Measurements from ENCODE around the gene HPCAL1. TPM values are rescaled to one million over a fixed set of nuclear protein-coding genes. Genes with fewer than 3 reads are reported as not detected.

HPCAL1 gene
- total RNA-seq, 6 experiments from 2014 or later, result 36.3 to 60.3 (median 57.2) TPM

GRCh38 chr2:10271509-10271908 is 31.2 kb upstream of the HPCAL1 start:
- TF ChIP-seq CTCF (IDR thresholded peaks at IDR 0.05), result no peak
- H3K4me1 Mint-ChIP-seq (ENCODE audit: low read depth), result peaks cover 15% of the 10 kb centered on the region
- peaks cover 4% of the 10 kb centered on the region; the same call in 1 of the 2 replicates for H3K27me3 Mint-ChIP-seq (ENCODE audit: insufficient read depth)
- no peak for DNase-seq
- H3K9me3 Mint-ChIP-seq, result no peaks in the 10 kb centered on the region
- no peak overlapping the region for H3K27ac Mint-ChIP-seq
- H3K4me3 Mint-ChIP-seq, result no peak overlapping the region
- no peaks in the 10 kb centered on the region for H3K36me3 Mint-ChIP-seq (ENCODE audit: low read depth)

- H3K4me1 Mint-ChIP-seq (ENCODE audit: low read depth), result peaks cover 13% of the 10 kb centered on the region
- peaks cover 2% of the 10 kb centered on the region; the same call in 1 of the 2 replicates for H3K27me3 Mint-ChIP-seq (ENCODE audit: insufficient read depth)
- no peak for TF ChIP-seq CTCF (IDR thresholded peaks at IDR 0.05)
- H3K36me3 Mint-ChIP-seq (ENCODE audit: low read depth), result no peaks in the 10 kb centered on the region
- H3K9me3 Mint-ChIP-seq, result no peaks in the 10 kb centered on the region
- DNase-seq, result no peak
- no peak overlapping the region for H3K27ac Mint-ChIP-seq
- H3K4me3 Mint-ChIP-seq, result no peak overlapping the region
Observed at GRCh38 chr2:10271946-10272345, 30.8 kb upstream of the HPCAL1 start.

GRCh38 chr2:10272464-10272863 is 30.2 kb upstream of the HPCAL1 start:
- H3K4me1 Mint-ChIP-seq (ENCODE audit: low read depth), result peaks cover 17% of the 10 kb centered on the region

GRCh38 chr2:10273215-10274175 is 29.2 kb upstream of the HPCAL1 start:
- H3K27ac Mint-ChIP-seq, result no peak overlapping the region
- no peak overlapping the region for H3K4me3 Mint-ChIP-seq
- H3K27me3 Mint-ChIP-seq (ENCODE audit: insufficient read depth), result peaks cover 2% of the 10 kb centered on the region; the same call in 1 of the 2 replicates
- no peaks in the 10 kb centered on the region for H3K9me3 Mint-ChIP-seq
- TF ChIP-seq CTCF (IDR thresholded peaks at IDR 0.05), result no peak
- H3K36me3 Mint-ChIP-seq (ENCODE audit: low read depth), result no peaks in the 10 kb centered on the region
- DNase-seq, result no peak
- H3K4me1 Mint-ChIP-seq (ENCODE audit: low read depth), result peaks cover 27% of the 10 kb centered on the region

More at GRCh38 chr2:10272464-10272863, 30.2 kb upstream of the HPCAL1 start:
- no peaks in the 10 kb centered on the region for H3K9me3 Mint-ChIP-seq
- no peak for DNase-seq
- no peak overlapping the region for H3K4me3 Mint-ChIP-seq
- H3K27ac Mint-ChIP-seq, result no peak overlapping the region
- H3K36me3 Mint-ChIP-seq (ENCODE audit: low read depth), result no peaks in the 10 kb centered on the region
- H3K27me3 Mint-ChIP-seq (ENCODE audit: insufficient read depth), result peaks cover 2% of the 10 kb centered on the region; the same call in 1 of the 2 replicates
- no peak for TF ChIP-seq CTCF (IDR thresholded peaks at IDR 0.05)

- TF ChIP-seq CTCF (IDR thresholded peaks at IDR 0.05), result no peak
- H3K27me3 Mint-ChIP-seq (ENCODE audit: insufficient read depth), result peaks cover 5% of the 10 kb centered on the region
- no peak overlapping the region for H3K4me3 Mint-ChIP-seq
- no peaks in the 10 kb centered on the region for H3K36me3 Mint-ChIP-seq (ENCODE audit: low read depth)
- peaks cover 35% of the 10 kb centered on the region for H3K4me1 Mint-ChIP-seq (ENCODE audit: low read depth)
- H3K27ac Mint-ChIP-seq, result no peak overlapping the region
- no peak for DNase-seq
- no peaks in the 10 kb centered on the region for H3K9me3 Mint-ChIP-seq
Observed at GRCh38 chr2:10274376-10274775, 28.3 kb upstream of the HPCAL1 start.
